PC-9 (cell line): Measurements from ENCODE around the gene USP17L15.
"Not testable (repeated sequence)": the region's sequence is repeated elsewhere in the genome, so short reads cannot be mapped to it uniquely, and the experiment has no call there.

Experiments
- CTCF ChIP-seq: fragments of 200-600 bp; sonication (generic); conservative IDR thresholded peaks from 2 replicates; pipeline ENCODE4 v1.6.1; 2017; ENCODE audit warnings: mixed run types, antibody characterized with exemption, mild to moderate bottlenecking, moderate library complexity
- EZH2 ChIP-seq: fragments of 200-600 bp; sonication (generic); IDR thresholded peaks from 2 replicates; pipeline ENCODE4 v1.8.0; 2017; ENCODE audit warnings: antibody characterized with exemption, low read depth

GRCh38 chr4:9230249-9230648, 3.9 kb upstream of the USP17L15 start:
- not testable (repeated sequence) for TF ChIP-seq CTCF, EZH2
